Common myeloid progenitor, CD34-positive (primary cell): ENCODE measurements around the gene OGFOD3.
"Not testable (repeated sequence)": the region's sequence is repeated elsewhere in the genome, so short reads cannot be mapped to it uniquely, and the experiment has no call there.

ENCODE experiments used
- CTCF ChIA-PET: fragments of 350-600 bp; sonication (Branson Sonifier 250); formaldehyde crosslinking; loops from one replicate; lab custom pipeline; 2021; ENCODE audit warnings: antibody characterized with exemption; lab: Charles Lee
- POLR2A ChIA-PET: fragments of 350-600 bp; sonication (Branson Sonifier 250); formaldehyde crosslinking; loops from one replicate; lab custom pipeline; 2021; ENCODE audit warnings: antibody characterized with exemption; lab: Charles Lee
- DNase-seq, 3 donors: peaks; one replicate each; pipeline versions ENCODE4 v3.0.0 to v3.0.0-alpha.2; 2013
- H3K27ac ChIP-seq, 2 experiments: 1 replicate in 1 of 2; 2 replicates in 1 of 2; pipeline ENCODE4 v1.7.0; 2013; ENCODE audit warnings: inconsistent platforms in 2 of 2, low read length in 2 of 2, mild to moderate bottlenecking in 2 of 2, low read depth in 1 of 2, moderate library complexity in 1 of 2; ENCODE audit not compliant: severe bottlenecking in 2 of 2, insufficient read depth in 1 of 2, poor library complexity in 1 of 2
- H3K27me3 ChIP-seq, 5 experiments: replicated peaks in 2 of 5; 1 replicate in 3 of 5; 2 replicates in 2 of 5; pipeline versions ENCODE4 v1.6.1 to v1.7.0; 2013; ENCODE audit warnings: low read length in 4 of 5, mild to moderate bottlenecking in 2 of 5, moderate library complexity in 2 of 5, inconsistent platforms in 1 of 5; ENCODE audit not compliant: insufficient read depth in 5 of 5, control insufficient read depth in 4 of 5
- H3K36me3 ChIP-seq, 4 experiments: 1 replicate in 2 of 4; 2 replicates in 2 of 4; pipeline versions ENCODE4 v1.6.1 to v1.7.0; 2013; ENCODE audit warnings: low read length in 3 of 4, control low read depth in 1 of 4, mild to moderate bottlenecking in 1 of 4; ENCODE audit not compliant: control insufficient read depth in 4 of 4, insufficient read depth in 4 of 4
- H3K4me1 ChIP-seq, 4 experiments: 1 replicate in 3 of 4; 2 replicates in 1 of 4; pipeline versions ENCODE4 v1.6.1 to v1.7.1; 2013; ENCODE audit warnings: low read length in 3 of 4, mild to moderate bottlenecking in 3 of 4, control low read depth in 1 of 4, inconsistent platforms in 1 of 4, moderate library complexity in 1 of 4; ENCODE audit not compliant: control insufficient read depth in 4 of 4, insufficient read depth in 4 of 4; ENCODE audit errors: control extremely low read depth in 1 of 4
- H3K4me3 ChIP-seq, 7 experiments: 1 replicate in 4 of 7; 2 replicates in 3 of 7; pipeline versions ENCODE4 v1.5.1 to v1.7.0; 2013; ENCODE audit warnings: mild to moderate bottlenecking in 7 of 7, low read length in 6 of 7, moderate library complexity in 6 of 7, inconsistent platforms in 2 of 7, low read depth in 2 of 7, control low read depth in 1 of 7; ENCODE audit not compliant: insufficient read depth in 4 of 7, control insufficient read depth in 1 of 7; ENCODE audit errors: extremely low read depth in 1 of 7
- H3K9me3 ChIP-seq, 5 experiments: 1 replicate in 4 of 5; 2 replicates in 1 of 5; pipeline versions ENCODE4 v1.6.1 to v1.7.1; 2013; ENCODE audit warnings: low read length in 4 of 5, mild to moderate bottlenecking in 2 of 5, inconsistent platforms in 1 of 5, low read depth in 1 of 5, moderate library complexity in 1 of 5; ENCODE audit not compliant: control insufficient read depth in 4 of 5, insufficient read depth in 2 of 5; ENCODE audit errors: control extremely low read depth in 1 of 5
- WGBS: methylation state at CpG from one replicate; pipeline ENCODE4 v1.1.5; 2013; ENCODE audit not compliant: insufficient coverage; 5-methylcytosine and 5-hydroxymethylcytosine counted together

OGFOD3 gene

DNA sequence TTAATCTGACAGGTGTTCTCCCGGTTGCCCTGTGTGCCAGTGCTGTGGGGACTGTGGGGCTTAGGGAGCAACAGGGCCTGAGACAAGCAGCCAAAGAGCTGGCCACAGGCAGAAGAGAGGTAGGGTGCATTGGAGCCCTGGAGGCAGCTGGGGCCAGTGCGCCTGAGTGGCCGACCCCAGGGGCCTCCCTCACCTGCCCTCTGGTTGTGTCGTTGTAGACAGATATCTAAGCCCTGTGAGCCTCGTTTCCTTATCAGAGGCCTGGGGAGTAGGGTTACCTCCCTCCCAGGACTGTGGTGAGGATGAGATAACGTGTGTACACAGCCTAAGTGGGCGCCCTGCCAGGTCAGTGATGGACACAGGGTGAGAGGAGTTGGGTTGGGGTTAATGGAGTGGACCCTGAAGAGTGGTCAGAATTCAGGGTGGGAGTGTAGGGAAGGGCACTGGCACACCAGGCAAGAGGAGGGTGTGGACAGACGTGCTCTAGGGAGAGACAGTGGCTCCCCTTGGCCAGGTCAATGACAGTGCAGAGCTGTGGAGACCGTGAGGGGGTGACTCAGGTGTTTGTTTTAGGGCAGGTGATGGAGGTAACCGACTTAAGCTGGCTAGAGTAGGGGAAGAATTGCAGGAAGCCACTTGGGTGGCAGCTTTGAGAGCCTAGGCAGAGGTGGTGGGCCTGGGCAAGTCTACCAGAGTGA, 43.6 kb upstream of the OGFOD3 start:
- H3K27ac ChIP-seq, result peak overlapping the region in 1 of 2 experiments; percentile 65
- CTCF ChIA-PET, result interaction anchor here (1.1 kb wide), 1 partner anchor 12 kb away, joined by 3 read pairs; no protein-coding TSS in a partner anchor

DNA sequence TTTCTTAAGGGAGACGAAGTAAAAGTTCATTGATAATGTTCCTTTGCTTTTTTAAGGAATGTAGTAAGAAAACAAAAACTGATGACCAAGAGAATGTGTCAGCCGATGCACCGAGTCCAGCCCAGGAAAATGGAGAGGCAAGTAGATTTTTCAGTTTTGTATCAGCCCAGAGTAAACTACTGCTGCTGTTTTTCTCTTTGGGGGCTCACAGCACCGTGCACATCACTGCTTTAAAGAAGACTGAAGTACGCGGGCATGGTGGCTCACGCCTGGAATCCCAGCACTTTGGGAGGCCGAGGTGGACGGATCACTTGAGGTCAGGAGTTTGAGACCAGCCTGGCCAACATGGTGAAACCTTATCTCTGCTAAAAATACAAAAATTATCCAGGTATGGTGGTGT, 41.5 kb upstream of the OGFOD3 start:
- Histone ChIP-seq H3K4me1 (peaks cover 7 to 24% (median 19%) of the 10 kb centered on the region in 4 experiments), H3K27ac (peak overlapping the region in 1 of 2 experiments; percentile 98), H3K36me3 (peaks cover 15 to 46% (median 41%) of the 10 kb centered on the region in 4 experiments), H3K4me3 (peak overlapping the region in 2 of 7 experiments; percentile 77 to 85)
- WGBS, result over 99% methylated on average over 9 of the region's 9 CpGs
- POLR2A ChIA-PET, result interaction anchor here (1.6 kb wide), 1 partner anchor 11 kb away, joined by 5 read pairs; no protein-coding TSS in a partner anchor
- H3K9me3 ChIP-seq, CTCF ChIA-PET, H3K27me3 ChIP-seq, DNase-seq: not testable (repeated sequence)

More for the DNA sequence above, 43.6 kb upstream of the OGFOD3 start:
- Histone ChIP-seq H3K4me3 (no peak overlapping the region), H3K27me3 (no peaks in the 10 kb centered on the region), H3K36me3 (peaks cover 17 to 67% (median 53%) of the 10 kb centered on the region in 4 experiments), H3K4me1 (peaks cover 7 to 22% (median 18%) of the 10 kb centered on the region in 4 experiments), H3K9me3 (no peaks in the 10 kb centered on the region)
- POLR2A ChIA-PET, result no interaction called here
- no peak for DNase-seq
- WGBS, result 92% methylated on average over 8 of the region's 10 CpGs

GRCh38 chr17:82458885-82459424, 40.6 kb upstream of the OGFOD3 start:
- H3K4me1 ChIP-seq, result peaks cover 7 to 24% (median 19%) of the 10 kb centered on the region in 4 experiments
- H3K4me3 ChIP-seq, result peak overlapping the region; percentile 62 to 97 (median 85)
- H3K27me3 ChIP-seq, result no peaks in the 10 kb centered on the region
- no peaks in the 10 kb centered on the region for H3K9me3 ChIP-seq
- peak overlapping the region; percentile 95 to 98 for H3K27ac ChIP-seq
- CTCF ChIA-PET, result no interaction called here
- WGBS, result 0% methylated on average over 61 of the region's 62 CpGs
- peak in 2 of 3 donors; percentile 64 to 65 for DNase-seq
- POLR2A ChIA-PET, result interaction anchor here (0.7 to 1.6 kb wide), 5 partner anchors 9 to 62 kb away, joined by 3 to 5 read pairs (median 3); partner anchors contain the start of gene FOXK2
- H3K36me3 ChIP-seq, result peaks cover 11 to 36% (median 31%) of the 10 kb centered on the region in 4 experiments

DNA sequence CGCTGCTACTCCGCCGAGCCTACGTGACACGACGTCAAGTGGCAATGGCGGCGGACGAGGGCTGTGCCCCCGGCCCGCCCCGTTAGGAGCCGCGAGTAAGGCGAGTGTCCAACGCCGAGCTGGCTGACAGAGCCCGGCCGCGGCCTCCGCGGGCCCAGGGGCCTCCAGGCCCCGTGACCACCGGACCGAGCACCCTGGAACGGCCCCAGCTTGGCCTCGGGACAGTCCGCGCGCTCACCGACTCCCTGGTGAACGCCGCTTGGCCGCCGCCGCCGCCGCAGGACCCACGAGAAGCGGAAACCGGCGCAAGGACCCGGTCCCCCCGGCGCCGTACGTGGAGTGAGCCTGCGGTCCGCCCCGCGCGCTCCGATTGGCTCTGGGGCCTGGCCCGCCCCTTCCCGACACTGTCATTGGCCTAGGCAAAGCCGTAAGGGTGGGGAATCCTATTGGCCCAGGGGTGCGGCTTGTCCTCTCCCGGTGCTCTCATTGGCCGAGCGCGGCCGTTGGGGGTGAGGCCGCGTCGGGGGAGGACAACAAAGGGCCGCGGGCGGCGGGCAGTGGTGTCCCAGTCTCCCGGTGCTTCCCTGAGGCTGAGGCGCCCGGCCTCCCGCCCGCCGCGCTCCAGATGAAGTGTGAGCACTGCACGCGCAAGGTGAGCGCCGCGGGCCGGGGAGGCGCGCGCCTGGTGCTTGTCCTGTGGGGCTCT, 39.9 kb upstream of the OGFOD3 start, which contains the start of gene NARF:
Gene NARF (plus strand): TSS at position 563 of the 706 bp plus-strand sequence. CDS start 63 bp downstream, at position 626.
- ChIA-PET POLR2A (interaction anchor here (0.5 to 1.6 kb wide), 6 partner anchors 9 to 317 kb away, joined by 3 to 6 read pairs (median 4); partner anchors contain the start of gene FOXK2), CTCF (interaction anchor here (0.9 to 1.3 kb wide), 2 partner anchors 9 to 96 kb away, joined by 3 to 4 read pairs; no protein-coding TSS in a partner anchor)
- H3K4me3 ChIP-seq, result peak within 1 kb of the TSS; percentile 62 to 97 (median 85)
- peaks cover 6 to 30% (median 25%) of the 10 kb centered on the region in 4 experiments for H3K36me3 ChIP-seq
- peaks cover 7 to 24% (median 19%) of the 10 kb centered on the region in 4 experiments for H3K4me1 ChIP-seq
- DNase-seq, result peak; percentile 97 to 98 (median 98)
- peak within 1 kb of the TSS; percentile 95 to 98 for H3K27ac ChIP-seq
- no peaks in the 10 kb centered on the region for H3K9me3 ChIP-seq
- WGBS, result under 1% methylated on average over 84 of the region's 85 CpGs
- no peaks in the 10 kb centered on the region for H3K27me3 ChIP-seq

DNA sequence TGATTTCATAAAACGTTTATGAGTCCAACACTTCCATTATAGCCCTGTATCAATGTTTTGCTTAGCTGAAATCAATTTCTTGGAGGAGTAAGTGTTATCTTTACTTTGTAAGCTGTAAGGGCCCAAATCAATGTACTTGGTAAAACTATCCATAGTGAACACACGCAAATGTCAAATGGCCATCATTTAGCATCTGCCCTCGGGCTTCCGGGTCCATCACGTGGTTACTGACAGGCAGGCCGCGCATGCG, 39.5 kb upstream of the OGFOD3 start:
- Histone ChIP-seq H3K36me3 (peaks cover 4 to 25% (median 20%) of the 10 kb centered on the region in 4 experiments), H3K4me1 (peaks cover 7 to 24% (median 19%) of the 10 kb centered on the region in 4 experiments), H3K4me3 (peak overlapping the region; percentile 53 to 97 (median 85)), H3K9me3 (no peaks in the 10 kb centered on the region), H3K27me3 (no peaks in the 10 kb centered on the region), H3K27ac (peak overlapping the region; percentile 95 to 98)
- ChIA-PET CTCF (interaction anchor here (0.9 to 1.3 kb wide), 2 partner anchors 9 to 96 kb away, joined by 3 to 4 read pairs; no protein-coding TSS in a partner anchor), POLR2A (interaction anchor here (0.6 to 1.0 kb wide), 2 partner anchors 9 to 159 kb away, joined by 3 to 6 read pairs; no protein-coding TSS in a partner anchor)
- 0% methylated on average over 7 of the region's 8 CpGs for WGBS
- DNase-seq, result no peak

DNA sequence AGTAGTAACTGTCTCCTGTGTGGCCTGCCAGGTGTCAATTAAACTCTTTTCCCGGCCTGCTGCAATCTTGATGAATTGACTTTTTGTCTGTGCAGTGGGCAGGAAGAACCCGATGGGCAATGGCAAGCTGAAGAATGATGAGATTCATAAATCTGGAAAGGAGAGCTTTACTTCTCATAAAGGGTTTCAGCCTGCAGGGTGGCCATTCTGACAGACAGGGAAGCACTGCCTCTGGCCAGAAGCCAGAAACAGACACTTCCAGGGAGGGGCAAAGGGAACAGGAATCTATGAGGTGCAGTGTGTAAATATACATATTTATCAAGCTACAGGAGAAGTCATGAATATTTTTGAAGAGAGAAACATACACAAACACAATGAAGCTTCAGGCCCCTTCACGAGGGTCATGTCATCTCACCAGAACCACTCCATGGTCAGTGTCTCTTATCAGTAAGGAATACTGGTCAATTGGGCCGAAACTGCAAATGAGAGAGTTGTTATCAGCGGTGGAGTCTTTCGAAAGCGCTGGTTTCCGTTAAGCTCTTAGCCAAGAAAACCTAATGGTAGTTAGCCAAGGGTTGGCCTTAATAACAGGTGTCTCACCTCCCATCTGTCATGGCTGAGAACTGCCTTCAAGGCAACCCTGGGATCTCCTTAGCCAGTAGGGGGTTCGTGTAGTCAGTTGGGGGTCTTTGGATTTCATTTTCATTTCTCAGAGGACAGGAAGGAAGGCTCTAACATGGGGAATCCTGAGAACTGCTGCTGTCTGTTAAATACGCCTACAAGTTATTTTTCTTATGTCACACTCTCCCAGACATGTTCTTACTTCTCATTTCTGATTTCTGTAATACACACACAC, 38.9 kb upstream of the OGFOD3 start:
- WGBS, result 67% methylated on average over 9 of the region's 10 CpGs

More for the DNA sequence above, 38.9 kb upstream of the OGFOD3 start:
- peak overlapping the region; percentile 95 to 98 for H3K27ac ChIP-seq
- H3K9me3 ChIP-seq, result no peaks in the 10 kb centered on the region
- H3K36me3 ChIP-seq, result peaks cover 4 to 20% (median 15%) of the 10 kb centered on the region in 4 experiments
- POLR2A ChIA-PET, result interaction anchor here (0.6 to 1.0 kb wide), 2 partner anchors 8 to 159 kb away, joined by 3 to 6 read pairs; no protein-coding TSS in a partner anchor
- CTCF ChIA-PET, result interaction anchor here (0.8 to 1.3 kb wide), 4 partner anchors 8 to 97 kb away, joined by 3 to 4 read pairs (median 3); no protein-coding TSS in a partner anchor
- peak in 1 of 3 donors; percentile 5 for DNase-seq
- H3K4me1 ChIP-seq, result peaks cover 7 to 24% (median 19%) of the 10 kb centered on the region in 4 experiments
- H3K27me3 ChIP-seq, result no peaks in the 10 kb centered on the region
- H3K4me3 ChIP-seq, result peak overlapping the region in 6 of 7 experiments; percentile 53 to 92 (median 85)
